Activated CD8-positive, alpha-beta memory T cell treated with anti-CD3 and anti-CD28 coated beads, Interleukin-2, amount 50 U/mL, for 4 hours (primary cell): ENCODE results near the gene TMCO4.

Experiments used
- DNase-seq: peaks from one replicate; pipeline ENCODE4 v3.0.0-alpha.2; 2020

TMCO4 gene

DNA sequence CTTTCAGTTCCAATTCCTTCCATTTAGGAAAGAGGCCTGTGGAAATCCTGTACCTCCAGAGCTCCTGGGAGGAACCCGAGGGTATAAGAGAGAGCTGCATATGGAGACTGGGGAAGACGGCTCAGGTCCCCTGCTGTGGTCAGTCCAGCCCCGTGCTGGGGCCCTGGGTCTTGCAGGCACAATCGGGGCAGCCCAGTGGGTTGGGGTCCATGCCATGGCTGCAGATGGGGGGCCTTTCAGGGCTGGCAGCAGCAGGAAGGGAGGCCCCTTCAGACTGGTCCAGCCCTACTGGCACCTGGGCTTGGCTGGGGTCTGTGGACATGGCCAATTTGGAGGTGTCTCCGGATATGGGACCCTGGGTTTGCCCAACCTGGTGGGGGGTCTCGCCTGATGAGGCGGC, 116.8 kb downstream of the TMCO4 start:
- no peak for DNase-seq

DNA sequence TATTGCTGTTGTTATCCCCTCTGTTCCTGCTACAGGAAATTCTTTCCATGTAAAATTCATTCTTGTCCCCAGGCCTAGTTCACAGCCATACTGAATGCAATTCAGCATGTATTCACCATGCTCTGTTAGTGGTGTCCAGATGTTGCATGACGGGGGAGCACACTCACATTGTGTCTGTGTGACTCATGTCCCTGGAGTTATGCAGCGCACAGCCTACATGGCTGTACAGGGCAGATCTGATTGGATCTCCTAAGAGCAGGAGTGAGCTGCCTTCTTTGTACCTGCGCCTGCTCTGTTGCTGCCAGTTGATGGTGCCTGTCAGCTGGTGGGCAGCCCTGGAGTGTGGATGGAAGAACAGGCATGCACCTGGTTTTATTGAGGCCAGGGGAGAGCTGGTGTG, 117.5 kb downstream of the TMCO4 start:
- no peak for DNase-seq

DNA sequence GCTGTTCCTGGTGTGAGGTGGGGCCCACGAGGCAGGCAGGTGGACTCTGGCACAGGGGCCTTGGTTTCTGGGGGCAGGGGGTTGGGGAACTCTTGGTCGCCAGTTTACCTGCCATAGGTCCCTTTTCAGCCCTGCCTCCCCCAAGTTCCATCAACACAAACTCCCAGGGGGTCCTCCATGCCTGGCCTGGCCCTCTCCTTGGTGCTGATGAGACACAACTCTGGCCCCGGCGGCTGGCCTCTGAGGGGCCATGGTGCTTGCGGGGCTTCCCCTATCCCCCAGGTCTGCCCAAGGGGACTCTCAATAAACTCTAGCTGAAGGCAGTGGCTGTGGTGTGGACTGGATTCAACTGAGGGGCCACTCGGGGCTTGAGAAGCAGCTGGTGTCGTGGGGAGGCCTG, 119.1 kb downstream of the TMCO4 start:
- DNase-seq, result no peak

DNA sequence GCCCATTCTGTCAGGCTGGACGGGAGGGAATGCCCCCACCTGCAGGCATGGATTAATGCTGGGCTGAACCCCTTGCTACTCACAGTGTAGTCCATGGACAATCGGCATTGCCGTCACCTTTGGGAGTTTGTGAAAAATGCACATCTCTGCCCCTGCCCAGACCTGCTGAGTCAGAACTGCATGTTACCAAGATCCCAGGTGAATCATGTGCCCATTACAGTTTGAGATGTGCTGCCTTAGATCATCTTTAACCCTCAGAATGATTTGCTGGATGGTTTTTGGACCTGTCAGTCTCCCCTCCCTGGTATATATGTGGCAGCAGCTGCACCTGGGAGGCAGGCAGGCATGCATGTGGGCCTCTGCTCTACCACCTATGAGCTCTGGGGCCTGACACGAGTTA, 120.0 kb downstream of the TMCO4 start:
- DNase-seq, result no peak

DNA sequence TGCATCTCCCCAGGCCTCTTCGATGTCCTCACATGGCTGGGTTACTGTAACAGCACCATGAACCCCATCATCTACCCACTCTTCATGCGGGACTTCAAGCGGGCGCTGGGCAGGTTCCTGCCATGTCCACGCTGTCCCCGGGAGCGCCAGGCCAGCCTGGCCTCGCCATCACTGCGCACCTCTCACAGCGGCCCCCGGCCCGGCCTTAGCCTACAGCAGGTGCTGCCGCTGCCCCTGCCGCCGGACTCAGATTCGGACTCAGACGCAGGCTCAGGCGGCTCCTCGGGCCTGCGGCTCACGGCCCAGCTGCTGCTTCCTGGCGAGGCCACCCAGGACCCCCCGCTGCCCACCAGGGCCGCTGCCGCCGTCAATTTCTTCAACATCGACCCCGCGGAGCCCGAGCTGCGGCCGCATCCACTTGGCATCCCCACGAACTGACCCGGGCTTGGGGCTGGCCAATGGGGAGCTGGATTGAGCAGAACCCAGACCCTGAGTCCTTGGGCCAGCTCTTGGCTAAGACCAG, 120.7 kb downstream of the TMCO4 start:
- DNase-seq, result no peak

DNA sequence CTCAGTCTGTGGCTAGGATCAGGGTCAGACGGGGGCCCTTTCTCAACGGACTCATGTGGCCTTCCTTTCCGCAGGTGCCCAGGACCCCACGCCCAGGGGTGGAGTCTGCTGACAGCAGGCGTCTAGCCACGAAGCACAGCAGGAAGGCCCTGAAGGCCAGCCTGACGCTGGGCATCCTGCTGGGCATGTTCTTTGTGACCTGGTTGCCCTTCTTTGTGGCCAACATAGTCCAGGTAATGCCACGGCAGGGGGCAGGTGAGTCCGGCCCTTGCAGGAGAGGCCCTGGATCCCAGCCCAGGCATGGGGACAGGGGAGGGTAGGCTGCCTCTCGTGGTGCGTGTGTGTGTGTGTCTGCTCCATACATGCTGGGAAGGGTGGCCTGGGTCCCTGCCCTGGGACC, 121.2 kb downstream of the TMCO4 start:
- no peak for DNase-seq

DNA sequence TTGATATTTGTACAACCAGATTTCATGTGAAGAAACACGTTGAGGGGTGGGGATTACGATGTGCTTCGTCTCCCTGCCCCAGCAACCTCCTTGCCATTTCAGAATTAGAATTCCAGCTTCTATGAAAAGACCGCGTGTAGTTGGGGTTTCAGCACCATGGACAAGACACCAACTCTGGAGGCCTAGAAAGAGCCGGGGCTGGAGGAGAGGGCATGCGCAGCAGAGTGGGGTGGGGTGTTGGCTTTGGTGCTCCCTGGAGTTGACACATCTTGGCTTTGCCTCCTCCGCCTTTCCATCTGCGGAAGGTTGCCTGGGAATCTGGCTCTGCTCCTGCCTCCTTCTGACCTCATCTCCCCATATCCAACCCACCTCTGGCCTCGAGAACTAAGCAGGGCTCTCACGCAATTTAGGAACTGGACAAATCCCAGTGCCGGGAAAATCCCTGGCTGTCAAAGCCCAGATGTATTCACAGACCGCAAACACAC, 123.2 kb downstream of the TMCO4 start:
- no peak for DNase-seq

DNA sequence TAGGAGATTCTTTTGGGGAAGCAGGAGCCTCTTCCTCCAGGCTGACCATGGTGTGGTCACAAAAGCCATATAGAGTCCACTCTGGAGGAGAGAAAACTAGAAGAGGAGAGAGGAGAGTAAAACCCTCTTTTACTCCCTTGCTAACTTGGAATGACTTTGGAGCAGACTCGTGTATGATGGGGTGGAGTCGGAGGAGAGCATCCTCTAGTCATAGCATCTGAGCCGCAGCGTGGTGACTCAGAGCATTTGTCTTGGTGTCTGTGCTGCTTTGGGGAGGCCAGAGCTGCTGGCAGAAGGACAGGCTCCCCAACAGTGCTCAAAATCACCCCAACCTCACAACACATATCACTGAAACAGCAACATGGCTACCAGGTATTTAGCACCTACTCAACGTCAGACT, 123.9 kb downstream of the TMCO4 start:
- no peak for DNase-seq

DNA sequence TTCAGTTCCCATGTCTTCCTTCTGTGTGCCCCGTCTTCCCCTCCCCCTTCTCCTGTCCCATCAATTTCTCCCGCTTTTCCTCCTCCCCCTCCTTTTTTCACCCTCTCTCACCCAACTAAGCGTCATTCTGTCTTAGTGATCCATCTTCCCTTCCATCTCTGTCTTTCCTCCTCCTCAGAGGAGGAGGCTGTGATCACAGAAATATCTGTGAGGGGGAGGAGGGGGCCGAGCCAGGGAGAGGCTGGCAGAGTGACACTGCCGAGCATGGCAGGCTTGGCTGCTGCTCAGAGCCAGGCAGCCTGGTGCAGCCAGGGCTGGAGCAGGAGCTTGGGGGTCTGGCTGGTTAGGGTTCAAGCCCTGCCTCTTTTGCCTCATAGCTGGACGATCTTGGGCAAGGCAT, 127.5 kb downstream of the TMCO4 start:
- no peak for DNase-seq

DNA sequence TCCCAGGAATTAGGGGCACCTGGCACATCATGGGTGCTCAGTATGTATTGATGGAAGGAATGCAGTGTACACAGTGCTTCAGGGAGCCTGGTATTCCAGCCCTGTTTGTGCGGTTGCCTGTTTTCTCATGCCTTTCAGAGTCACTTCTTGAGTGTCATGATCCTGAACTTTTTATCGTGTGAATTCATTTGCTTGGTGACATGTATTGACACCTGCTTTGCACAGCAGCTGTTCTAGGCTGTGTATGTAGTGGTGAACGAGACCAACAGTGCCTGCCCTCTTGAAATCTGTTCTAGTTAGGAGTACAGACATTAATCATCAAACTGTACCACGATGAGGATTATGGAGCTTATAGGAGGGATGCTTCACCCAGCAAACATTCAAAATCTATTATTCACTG, 128.9 kb downstream of the TMCO4 start:
- DNase-seq, result no peak

DNA sequence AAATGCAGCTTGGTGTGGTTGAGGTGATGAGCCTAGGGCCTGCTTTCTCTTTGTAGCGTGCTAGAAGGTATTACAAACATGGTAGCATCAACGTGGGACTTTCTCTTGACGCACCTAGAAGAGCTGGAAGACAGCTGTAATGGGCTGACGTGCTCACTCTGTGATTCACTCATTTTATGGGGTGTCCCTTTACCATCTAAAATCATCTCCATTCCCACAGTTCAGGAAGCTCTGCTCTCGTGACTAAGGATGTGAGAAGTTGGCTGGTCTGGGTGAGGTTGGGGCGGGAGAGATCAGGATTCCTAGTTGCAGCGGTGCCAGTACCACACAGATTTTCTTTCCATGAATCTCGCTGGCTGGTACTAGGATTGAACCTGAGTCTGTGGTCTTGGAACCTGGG, 130.8 kb downstream of the TMCO4 start:
- no peak for DNase-seq

DNA sequence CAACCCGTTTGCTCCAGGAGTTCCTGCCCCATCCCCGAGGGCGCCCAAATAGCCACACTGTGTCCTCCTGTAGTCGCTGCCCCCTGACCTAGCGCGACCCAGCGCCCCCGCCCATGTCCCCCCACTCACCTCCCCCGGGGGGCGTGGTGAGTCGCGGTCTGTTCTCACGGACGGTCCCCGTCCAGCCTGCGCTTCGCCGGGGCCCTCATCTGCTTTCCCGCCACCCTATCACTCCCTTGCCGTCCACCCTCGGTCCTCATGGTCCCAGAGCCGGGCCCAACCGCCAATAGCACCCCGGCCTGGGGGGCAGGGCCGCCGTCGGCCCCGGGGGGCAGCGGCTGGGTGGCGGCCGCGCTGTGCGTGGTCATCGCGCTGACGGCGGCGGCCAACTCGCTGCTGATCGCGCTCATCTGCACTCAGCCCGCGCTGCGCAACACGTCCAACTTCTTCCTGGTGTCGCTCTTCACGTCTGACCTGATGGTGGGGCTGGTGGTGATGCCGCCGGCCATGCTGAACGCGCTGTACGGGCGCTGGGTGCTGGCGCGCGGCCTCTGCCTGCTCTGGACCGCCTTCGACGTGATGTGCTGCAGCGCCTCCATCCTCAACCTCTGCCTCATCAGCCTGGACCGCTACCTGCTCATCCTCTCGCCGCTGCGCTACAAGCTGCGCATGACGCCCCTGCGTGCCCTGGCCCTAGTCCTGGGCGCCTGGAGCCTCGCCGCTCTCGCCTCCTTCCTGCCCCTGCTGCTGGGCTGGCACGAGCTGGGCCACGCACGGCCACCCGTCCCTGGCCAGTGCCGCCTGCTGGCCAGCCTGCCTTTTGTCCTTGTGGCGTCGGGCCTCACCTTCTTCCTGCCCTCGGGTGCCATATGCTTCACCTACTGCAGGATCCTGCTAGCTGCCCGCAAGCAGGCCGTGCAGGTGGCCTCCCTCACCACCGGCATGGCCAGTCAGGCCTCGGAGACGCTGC, 133.9 kb downstream of the TMCO4 start:
- no peak for DNase-seq

DNA sequence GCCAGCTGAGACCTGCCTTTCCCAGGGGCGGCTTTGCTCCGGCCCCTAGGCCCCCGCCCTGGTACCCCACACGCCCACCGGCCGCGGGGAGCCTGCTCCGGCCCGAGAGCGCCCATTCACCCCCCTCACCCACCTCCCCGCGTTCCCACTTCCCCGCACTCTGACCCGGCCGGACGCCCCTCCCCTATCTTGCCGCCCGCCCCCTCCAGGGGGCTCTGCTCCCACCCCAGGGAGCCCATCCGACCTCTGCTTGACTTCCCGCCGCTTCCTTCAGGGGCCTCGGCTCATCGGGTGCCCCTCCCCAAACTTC, 134.6 kb downstream of the TMCO4 start:
- no peak for DNase-seq

DNA sequence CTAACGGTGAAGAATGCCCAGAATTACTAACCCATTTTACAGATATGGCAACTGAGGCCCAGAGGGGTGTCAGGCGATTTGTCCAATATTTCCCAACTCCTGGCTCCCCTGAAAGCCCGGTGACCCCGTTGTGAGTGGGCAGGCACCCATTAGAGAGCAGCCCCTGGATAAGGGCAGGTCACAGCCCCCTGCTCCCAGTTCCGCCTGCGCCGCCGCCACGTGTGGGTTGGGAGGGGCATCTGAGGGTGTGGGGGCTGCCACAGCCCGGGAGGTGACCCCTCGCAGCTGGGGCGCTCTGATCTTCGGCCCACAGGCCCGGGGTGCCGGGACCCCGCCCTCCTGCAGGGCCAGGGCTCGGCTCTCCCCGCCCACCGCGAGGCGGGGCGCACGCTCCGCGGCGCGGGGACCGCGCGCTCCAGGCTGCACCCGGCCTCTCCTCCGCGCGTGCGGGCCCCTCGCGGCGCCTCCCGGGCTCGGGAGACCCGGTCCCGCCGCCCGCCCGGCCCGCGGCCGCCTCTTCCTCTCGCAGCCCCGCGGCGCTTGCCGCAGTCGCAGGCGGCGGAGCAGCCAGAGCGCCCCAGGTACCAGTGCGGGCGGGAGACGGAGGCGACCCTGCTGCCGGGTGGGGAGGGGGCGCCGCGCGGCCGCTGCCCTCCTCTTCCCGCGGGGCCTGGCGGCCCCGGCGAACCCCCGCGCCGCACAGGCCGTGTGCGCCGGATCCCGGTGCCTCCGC, 135.1 kb downstream of the TMCO4 start, which contains the start of gene HTR6:
HTR6 (plus strand) TSS at position 423 of the 733 bp plus-strand sequence. CDS start 879 bp downstream, outside the sequence.
- DNase-seq, result peak; percentile 35

DNA sequence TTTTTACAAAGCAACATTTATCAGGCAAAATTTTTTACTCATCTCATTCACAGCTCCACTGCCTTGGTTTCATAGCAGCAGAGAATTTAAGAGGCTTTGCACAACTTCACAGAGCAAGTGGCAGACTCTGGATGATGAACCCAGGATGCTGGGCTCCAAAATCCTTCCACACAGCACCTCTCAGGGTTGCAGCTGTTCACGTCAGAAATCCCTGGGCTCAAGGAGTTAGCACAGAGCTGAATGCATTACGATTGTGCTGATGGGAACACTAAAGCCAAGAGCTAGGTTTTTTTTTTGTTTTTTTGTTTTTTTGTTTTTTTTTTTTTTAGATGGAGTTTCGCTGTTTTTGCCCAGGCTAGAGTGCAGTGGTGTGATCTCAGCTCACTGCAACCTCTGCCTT, 137.4 kb downstream of the TMCO4 start:
- no peak for DNase-seq

DNA sequence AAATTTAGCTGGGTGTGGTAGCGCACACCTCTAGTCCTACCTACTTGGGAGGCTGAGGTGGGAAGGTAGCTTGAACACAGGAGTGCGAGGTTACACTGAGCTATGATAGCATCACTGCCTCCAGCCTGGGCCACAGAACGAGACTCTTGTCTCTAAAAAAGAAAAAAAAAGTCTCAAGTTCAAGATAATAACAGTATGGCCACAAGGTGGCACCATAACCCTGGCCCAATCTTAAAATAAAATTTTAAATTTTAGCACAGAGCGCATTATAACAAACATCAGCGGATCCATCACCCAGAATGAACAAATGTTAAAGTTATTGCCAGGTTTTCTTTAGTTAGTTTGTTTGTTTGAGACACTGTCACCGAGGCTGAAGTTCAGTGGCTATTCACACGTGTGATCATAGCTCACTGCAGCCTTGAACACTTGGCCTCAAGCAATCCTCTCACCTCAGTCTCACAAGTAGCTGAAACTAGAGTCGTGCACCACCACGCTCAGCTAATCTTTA, 137.9 kb downstream of the TMCO4 start:
- no peak for DNase-seq

DNA sequence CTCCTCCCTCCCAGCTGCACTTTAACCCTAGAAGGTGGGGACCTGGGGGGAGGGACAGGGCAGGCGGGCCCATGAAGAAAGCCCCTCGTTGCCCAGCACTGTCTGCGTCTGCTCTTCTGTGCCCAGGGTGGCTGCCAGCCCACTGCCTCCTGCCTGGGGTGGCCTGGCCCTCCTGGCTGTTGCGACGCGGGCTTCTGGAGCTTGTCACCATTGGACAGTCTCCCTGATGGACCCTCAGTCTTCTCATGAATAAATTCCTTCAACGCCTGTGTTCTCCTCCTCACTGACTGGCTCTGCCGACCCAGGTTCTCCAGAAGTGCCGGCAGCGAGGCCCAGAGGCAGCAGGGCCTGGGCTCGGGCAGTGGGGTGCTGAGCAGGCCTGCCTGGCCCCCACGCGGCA, 141.5 kb downstream of the TMCO4 start:
- DNase-seq, result no peak

DNA sequence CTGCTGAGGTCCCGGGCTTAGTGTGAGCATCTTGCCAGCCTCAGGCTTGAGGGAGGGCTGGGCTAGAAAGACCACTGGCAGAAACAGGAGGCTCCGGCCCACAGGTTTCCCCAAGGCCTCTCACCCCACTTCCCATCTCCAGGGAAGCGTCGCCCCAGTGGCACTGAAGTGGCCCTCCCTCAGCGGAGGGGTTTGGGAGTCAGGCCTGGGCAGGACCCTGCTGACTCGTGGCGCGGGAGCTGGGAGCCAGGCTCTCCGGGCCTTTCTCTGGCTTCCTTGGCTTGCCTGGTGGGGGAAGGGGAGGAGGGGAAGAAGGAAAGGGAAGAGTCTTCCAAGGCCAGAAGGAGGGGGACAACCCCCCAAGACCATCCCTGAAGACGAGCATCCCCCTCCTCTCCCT, 142.2 kb downstream of the TMCO4 start:
- no peak for DNase-seq

DNA sequence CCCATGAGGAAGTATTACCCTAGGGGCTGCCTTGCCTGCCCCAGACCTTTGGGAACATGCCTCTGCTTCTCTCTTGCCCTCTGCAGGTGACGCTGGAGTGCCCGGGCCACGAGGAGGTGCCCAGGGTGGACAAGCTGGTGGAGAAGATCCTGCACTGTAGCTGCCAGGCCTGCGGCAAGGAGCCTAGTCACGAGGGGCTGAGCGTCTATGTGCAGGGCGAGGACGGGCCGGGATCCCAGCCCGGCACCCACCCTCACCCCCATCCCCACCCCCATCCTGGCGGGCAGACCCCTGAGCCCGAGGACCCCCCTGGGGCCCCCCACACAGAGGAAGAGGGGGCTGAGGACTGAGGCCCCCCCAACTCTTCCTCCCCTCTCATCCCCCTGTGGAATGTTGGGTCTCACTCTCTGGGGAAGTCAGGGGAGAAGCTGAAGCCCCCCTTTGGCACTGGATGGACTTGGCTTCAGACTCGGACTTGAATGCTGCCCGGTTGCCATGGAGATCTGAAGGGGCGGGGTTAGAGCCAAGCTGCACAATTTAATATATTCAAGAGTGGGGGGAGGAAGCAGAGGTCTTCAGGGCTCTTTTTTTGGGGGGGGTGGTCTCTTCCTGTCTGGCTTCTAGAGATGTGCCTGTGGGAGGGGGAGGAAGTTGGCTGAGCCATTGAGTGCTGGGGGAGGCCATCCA, 142.8 kb downstream of the TMCO4 start:
- DNase-seq, result no peak

DNA sequence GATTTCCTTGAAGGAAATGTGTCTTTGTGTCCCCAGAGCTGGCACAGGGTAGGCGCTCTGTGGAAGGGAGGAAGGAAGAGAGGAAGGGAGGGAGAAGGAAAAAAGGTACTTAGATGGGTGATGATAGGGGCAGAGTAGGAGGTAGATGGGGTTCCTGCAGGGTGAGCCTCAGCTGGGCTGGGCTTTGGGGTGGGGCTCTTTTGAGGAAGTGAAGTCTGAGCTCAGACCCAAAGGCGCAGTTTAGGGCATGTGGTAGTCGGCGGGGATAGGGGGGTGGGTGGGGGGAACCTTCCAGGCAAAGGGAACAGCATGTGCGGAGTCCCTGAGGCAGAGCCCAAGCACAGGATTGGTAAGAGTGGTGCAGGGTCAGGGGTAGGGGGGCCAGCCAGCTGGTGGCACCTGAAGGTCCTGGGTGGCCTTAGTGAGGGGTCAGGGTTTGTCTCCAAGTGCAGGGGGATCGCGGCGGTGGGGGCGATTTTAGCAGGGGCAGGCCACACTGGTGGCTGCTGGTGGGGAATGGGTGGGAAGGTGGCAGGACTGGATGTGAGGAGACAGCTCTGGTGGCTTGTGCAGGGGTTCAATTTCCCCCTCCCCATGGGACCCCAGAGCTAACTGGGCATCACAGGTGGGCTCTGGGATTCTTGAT, 143.5 kb downstream of the TMCO4 start:
- no peak for DNase-seq

DNA sequence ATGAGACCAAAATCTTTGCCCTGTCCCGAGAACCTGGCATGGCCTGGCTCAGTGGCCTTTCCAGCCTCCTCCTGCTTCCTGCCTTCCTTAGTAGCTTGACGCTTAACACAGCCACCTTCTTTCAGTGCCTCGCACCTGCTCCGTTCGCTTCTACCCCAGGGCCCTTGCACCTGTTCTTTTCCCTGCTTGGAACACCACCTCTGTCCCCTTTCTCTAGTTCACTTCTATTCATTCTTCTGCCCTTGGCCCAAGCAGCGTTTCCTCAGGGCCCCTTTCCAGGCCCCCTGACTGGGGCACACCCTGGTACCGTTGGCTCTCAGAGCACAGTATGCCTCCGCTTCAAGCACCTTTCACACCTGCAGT, 144.0 kb downstream of the TMCO4 start:
- DNase-seq, result no peak

DNA sequence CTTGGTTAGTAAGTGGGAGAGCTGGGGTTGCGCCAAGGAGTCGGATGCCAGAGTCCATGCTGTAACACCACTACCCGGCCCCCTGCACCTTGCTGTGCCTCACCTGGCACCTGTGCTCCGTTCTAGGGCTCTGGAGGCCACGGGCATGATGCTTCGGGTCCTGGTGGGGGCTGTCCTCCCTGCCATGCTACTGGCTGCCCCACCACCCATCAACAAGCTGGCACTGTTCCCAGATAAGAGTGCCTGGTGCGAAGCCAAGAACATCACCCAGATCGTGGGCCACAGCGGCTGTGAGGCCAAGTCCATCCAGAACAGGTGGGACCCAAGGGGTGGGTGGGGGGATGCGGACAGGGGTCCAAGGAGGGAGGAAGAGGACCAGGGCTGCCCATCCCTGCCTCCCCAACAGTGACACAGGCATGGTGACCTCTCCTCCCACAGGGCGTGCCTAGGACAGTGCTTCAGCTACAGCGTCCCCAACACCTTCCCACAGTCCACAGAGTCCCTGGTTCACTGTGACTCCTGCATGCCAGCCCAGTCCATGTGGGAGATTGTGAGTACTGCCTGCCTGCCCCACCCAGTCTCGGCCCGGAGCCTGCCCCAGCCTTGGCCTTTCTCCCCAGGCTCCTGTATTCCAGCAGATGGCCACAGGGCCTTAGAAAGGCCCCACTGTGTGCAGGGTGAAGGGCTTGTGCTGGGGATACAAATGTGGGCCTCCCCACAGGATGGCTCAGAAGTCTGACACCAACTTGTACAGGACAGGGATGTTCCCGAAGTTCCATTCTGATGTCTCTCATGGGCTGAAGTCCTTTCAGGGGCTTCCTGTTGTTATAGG, 144.6 kb downstream of the TMCO4 start:
- no peak for DNase-seq
